GM12892 (cell line): Measurements from ENCODE around the gene COLGALT1.

Source experiments
- POLR2A ChIP-seq: IDR thresholded peaks from 2 replicates; pipeline ENCODE4 v1.6.1; 2011; ENCODE audit warnings: low read depth, low read length, control low read depth
- POLR2AphosphoS5 ChIP-seq: IDR thresholded peaks from 2 replicates; pipeline ENCODE4 v1.6.1; 2011; ENCODE audit warnings: low read depth, low read length, control low read depth
- TAF1 ChIP-seq: IDR thresholded peaks from 2 replicates; pipeline ENCODE4 v1.6.1; 2011; ENCODE audit warnings: low read depth, mild to moderate bottlenecking, control low read depth, low read length, borderline replicate concordance

- TF ChIP-seq POLR2A (no peak), POLR2AphosphoS5 (no peak), TAF1 (no peak)
These were observed 22.1 kb downstream of the COLGALT1 start for GRCh38 chr19:17577457-17578097.
